Panc1 (cell line): Measurements from ENCODE around the gene TROAP. TPM values are rescaled to one million over a fixed set of nuclear protein-coding genes. Genes with fewer than 3 reads are reported as not detected.

Experiments
- ATAC-seq: fragments of 200-7000 bp; cut with Tn5 transposase; 2 replicates; pipeline ENCODE4 v1.9.1; 2020; ENCODE audit warnings: mild to moderate bottlenecking, moderate library complexity
- BruUV-seq: library from RNA; stranded (reverse); fragments of 400-500 nt; replicated peaks from 2 replicates; lab custom pipeline; 2021; lab: Mats Ljungman, UMichigan
- CTCF ChIA-PET: fragments of 300-600 bp; sonication (Branson Sonifier 250); formaldehyde crosslinking; loops from one replicate; lab custom pipeline; 2022; ENCODE audit warnings: antibody characterized with exemption; lab: Charles Lee
- POLR2A ChIA-PET: fragments of 300-600 bp; sonication (Branson Sonifier 250); formaldehyde crosslinking; loops from one replicate; lab custom pipeline; 2022; ENCODE audit warnings: antibody characterized with exemption; lab: Charles Lee
- DNase-seq: peaks from one replicate; pipeline ENCODE4 v3.0.0-alpha.2; 2010; ENCODE audit warnings: low read depth, low spot score
- H3K27ac ChIP-seq: 2 replicates; pipeline ENCODE4 v1.5.1; 2011; ENCODE audit warnings: mild to moderate bottlenecking, low read length, inconsistent platforms
- H3K27me3 ChIP-seq: fragments of 200-500 bp; sonication (Bioruptor generic); 2 replicates; pipeline ENCODE4 v1.6.0; 2014; ENCODE audit warnings: low read length, inconsistent platforms; ENCODE audit not compliant: control insufficient read depth, insufficient read depth
- H3K36me3 ChIP-seq: fragments of 200-500 bp; sonication (Bioruptor generic); 2 replicates; pipeline ENCODE4 v1.5.1; 2014; ENCODE audit warnings: inconsistent platforms, mild to moderate bottlenecking, low read length, moderate library complexity; ENCODE audit not compliant: control insufficient read depth, insufficient read depth
- H3K4me1 ChIP-seq: 2 replicates; pipeline ENCODE4 v1.5.1; 2011; ENCODE audit warnings: inconsistent platforms, mild to moderate bottlenecking, low read length, moderate library complexity; ENCODE audit not compliant: control insufficient read depth, insufficient read depth
- H3K4me3 ChIP-seq, 2 experiments: 2 replicates each; pipeline ENCODE4 v1.5.1; 2011 to 2012; ENCODE audit warnings: low read depth in 2 of 2, low read length in 2 of 2, mild to moderate bottlenecking in 2 of 2, inconsistent platforms in 1 of 2, moderate library complexity in 1 of 2
- H3K9me3 ChIP-seq: fragments of 200-500 bp; sonication (Bioruptor generic); 2 replicates; pipeline ENCODE4 v1.5.1; 2014; ENCODE audit warnings: low read depth, mild to moderate bottlenecking, inconsistent platforms, low read length, moderate library complexity; ENCODE audit not compliant: control insufficient read depth, insufficient read depth
- POLR2AphosphoS5 ChIP-seq: IDR thresholded peaks from 2 replicates; pipeline ENCODE4 v1.6.1; 2012; ENCODE audit warnings: mild to moderate bottlenecking, low read depth, low read length, moderate library complexity
- REST ChIP-seq, 2 experiments: IDR thresholded peaks; 2 replicates each; pipeline ENCODE4 v1.6.1; 2011 to 2012; ENCODE audit warnings: low read depth in 2 of 2, control low read depth in 1 of 2, low read length in 1 of 2, mild to moderate bottlenecking in 1 of 2, moderate library complexity in 1 of 2; ENCODE audit not compliant: insufficient read depth in 1 of 2
- SIN3A ChIP-seq: IDR thresholded peaks from 2 replicates; pipeline ENCODE4 v1.6.1; 2012; ENCODE audit warnings: low read depth, mild to moderate bottlenecking, low read length, moderate library complexity, borderline replicate concordance; ENCODE audit not compliant: insufficient read depth
- TCF7L2 ChIP-seq: IDR thresholded peaks from 2 replicates; pipeline ENCODE4 v1.6.1; 2011; ENCODE audit warnings: mild to moderate bottlenecking, low read depth, low read length, inconsistent platforms
- in situ Hi-C: cut with HindIII; loops from 2 replicates; pipeline ENCODE4 v1.10.0; 2016; ENCODE audit warnings: low sequenced_read_pairs, low pct_unique_long_range_greater_than_20kb
- intact Hi-C: fragments of 100-400 bp; cut with micrococcal nuclease; formaldehyde crosslinking; loops from one replicate; pipeline ENCODE4 v1.10.0; 2022; ENCODE audit not compliant: unreplicated experiment
- total RNA-seq: library from RNA; stranded (reverse); gene quantifications from one replicate; pipeline ENCODE4 v1.2.1, GENCODE V29; 2021; ENCODE audit not compliant: unreplicated experiment
- TF ChIP-seq, protein P1 (sequence below): fragments of 450-650 bp; IDR thresholded peaks from 2 replicates; pipeline ENCODE4 v1.5.1; 2017; ENCODE audit warnings: mild to moderate bottlenecking

Gene TROAP
- total RNA-seq, 1 experiment from 2014 or later, result 50.0 TPM

DNA sequence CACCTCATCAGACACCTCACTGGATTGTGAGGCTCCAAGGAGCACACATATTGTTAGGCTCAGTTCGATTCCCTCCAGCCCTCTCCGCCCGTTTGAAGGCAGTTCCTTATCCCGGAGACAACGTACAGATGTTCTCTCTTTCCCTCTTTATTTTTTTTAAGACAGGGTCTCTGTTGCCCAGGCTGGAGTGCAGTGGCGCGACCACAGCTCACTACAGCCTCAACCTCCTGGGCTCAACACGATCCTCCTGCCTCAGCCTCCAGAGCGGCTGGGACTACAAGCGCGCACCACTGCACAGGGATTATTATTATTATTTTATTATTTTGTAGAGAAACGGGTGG is 718 bp upstream of the TROAP start:
- TF ChIP-seq REST (IDR thresholded peaks at IDR 0.05; ENCODE audit: insufficient read depth in 1 of 2, low read depth in 2 of 2, low read length in 1 of 2), result no peak
- TF ChIP-seq TCF7L2, result no peak
- no peak for TF ChIP-seq POLR2AphosphoS5
- TF ChIP-seq, protein P1, sequence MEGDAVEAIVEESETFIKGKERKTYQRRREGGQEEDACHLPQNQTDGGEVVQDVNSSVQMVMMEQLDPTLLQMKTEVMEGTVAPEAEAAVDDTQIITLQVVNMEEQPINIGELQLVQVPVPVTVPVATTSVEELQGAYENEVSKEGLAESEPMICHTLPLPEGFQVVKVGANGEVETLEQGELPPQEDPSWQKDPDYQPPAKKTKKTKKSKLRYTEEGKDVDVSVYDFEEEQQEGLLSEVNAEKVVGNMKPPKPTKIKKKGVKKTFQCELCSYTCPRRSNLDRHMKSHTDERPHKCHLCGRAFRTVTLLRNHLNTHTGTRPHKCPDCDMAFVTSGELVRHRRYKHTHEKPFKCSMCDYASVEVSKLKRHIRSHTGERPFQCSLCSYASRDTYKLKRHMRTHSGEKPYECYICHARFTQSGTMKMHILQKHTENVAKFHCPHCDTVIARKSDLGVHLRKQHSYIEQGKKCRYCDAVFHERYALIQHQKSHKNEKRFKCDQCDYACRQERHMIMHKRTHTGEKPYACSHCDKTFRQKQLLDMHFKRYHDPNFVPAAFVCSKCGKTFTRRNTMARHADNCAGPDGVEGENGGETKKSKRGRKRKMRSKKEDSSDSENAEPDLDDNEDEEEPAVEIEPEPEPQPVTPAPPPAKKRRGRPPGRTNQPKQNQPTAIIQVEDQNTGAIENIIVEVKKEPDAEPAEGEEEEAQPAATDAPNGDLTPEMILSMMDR, result no peak
- no peak for TF ChIP-seq SIN3A
- Histone ChIP-seq H3K27ac (peak overlapping the region; percentile 90), H3K27me3 (no peaks in the 10 kb centered on the region), H3K4me3 (peak overlapping the region; percentile 82 to 98), H3K9me3 (no peaks in the 10 kb centered on the region), H3K36me3 (peaks cover 9% of the 10 kb centered on the region), H3K4me1 (peaks cover 5% of the 10 kb centered on the region; the same call in 1 of the 2 replicates)
- DNase-seq, result no peak
- in situ Hi-C loops (no loop called here), intact Hi-C loops (no loop called here)
- ChIA-PET CTCF (interaction anchor here (1.0 to 2.7 kb wide), 5 partner anchors 9 to 25 kb away, joined by 3 to 11 read pairs (median 3); no protein-coding TSS in a partner anchor), POLR2A (interaction anchor here (0.5 kb wide), 1 partner anchor 45 kb away, joined by 5 read pairs; the partner anchor contains the start of gene SPATS2)
- no peak; the same call in 1 of the 2 replicates for ATAC-seq
- BruUV-seq, result TSS peak; percentile 98

DNA sequence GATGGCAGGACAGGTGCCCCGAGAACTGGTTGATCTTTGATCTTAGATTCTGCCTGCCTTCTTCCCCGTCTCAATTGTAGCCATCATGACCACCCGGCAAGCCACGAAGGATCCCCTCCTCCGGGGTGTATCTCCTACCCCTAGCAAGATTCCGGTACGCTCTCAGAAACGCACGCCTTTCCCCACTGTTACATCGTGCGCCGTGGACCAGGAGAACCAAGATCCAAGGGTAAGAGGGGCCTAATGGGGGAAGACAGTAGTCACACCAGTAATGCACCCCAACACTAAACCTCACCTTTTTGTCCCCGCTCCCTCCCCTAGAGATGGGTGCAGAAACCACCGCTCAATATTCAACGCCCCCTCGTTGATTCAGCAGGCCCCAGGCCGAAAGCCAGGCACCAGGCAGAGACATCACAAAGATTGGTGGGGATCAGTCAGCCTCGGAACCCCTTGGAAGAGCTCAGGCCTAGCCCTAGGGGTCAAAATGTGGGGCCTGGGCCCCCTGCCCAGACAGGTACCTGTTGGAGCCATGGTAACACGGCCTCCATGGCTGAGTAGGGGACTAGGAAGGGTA is 556 bp downstream of the TROAP start:
- in situ Hi-C loops (no loop called here), intact Hi-C loops (no loop called here)
- CTCF ChIA-PET, result interaction anchor here (1.1 to 2.7 kb wide), 4 partner anchors 8 to 26 kb away, joined by 3 to 11 read pairs (median 6); no protein-coding TSS in a partner anchor
- peaks cover 5% of the 10 kb centered on the region; the same call in 1 of the 2 replicates for H3K4me1 ChIP-seq
- BruUV-seq, result TSS peak; percentile 93
- no peak for TF ChIP-seq POLR2AphosphoS5
- POLR2A ChIA-PET, result interaction anchor here (0.6 kb wide), 1 partner anchor 43 kb away, joined by 4 read pairs; the partner anchor contains the start of gene SPATS2
- H3K27me3 ChIP-seq, result no peaks in the 10 kb centered on the region
- H3K27ac ChIP-seq, result peak overlapping the region; percentile 87
- ATAC-seq (no peak), DNase-seq (no peak)
- no peaks in the 10 kb centered on the region for H3K9me3 ChIP-seq
- peaks cover 9% of the 10 kb centered on the region for H3K36me3 ChIP-seq
- H3K4me3 ChIP-seq, result peak overlapping the region; percentile 82 to 98

DNA sequence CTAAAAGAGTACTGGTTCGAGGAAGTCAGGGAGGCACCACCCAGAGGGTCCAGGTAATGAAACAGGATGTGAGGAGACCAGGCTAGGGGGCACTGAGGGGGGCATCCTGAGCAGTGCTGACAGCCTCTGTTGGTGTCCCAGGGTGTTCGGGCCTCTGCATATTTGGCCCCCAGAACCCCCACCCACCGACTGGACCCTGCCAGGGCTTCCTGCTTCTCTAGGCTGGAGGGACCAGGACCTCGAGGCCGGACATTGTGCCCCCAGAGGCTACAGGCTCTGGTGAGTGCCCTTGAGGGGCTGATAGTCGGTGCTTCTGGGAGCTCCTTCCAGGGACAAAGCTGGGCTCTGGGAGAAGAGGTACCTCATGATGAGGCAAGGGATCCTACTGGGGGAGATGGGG is 2.6 kb downstream of the TROAP start:
- no peak for ATAC-seq
- H3K27ac ChIP-seq, result no peak overlapping the region
- H3K4me1 ChIP-seq, result peaks cover 8% of the 10 kb centered on the region; the same call in 1 of the 2 replicates
- DNase-seq, result no peak
- H3K4me3 ChIP-seq, result no peak overlapping the region
- H3K36me3 ChIP-seq, result peaks cover 9% of the 10 kb centered on the region
- in situ Hi-C loops, result no loop called here
- TF ChIP-seq TCF7L2 (no peak), REST (IDR thresholded peaks at IDR 0.05; ENCODE audit: insufficient read depth in 1 of 2, low read depth in 2 of 2, low read length in 1 of 2) (no peak), SIN3A (no peak), POLR2AphosphoS5 (no peak)
- TF ChIP-seq, protein P1, result no peak
- ChIA-PET POLR2A (interaction anchor here (0.6 to 0.7 kb wide), 2 partner anchors 22 to 159 kb away, joined by 3 read pairs; no protein-coding TSS in a partner anchor), CTCF (interaction anchor here (0.6 kb wide), 1 partner anchor 12 kb away, joined by 4 read pairs; no protein-coding TSS in a partner anchor)
- H3K9me3 ChIP-seq, result no peaks in the 10 kb centered on the region
- intact Hi-C loops, result no loop called here
- TSS peak; percentile 10 for BruUV-seq
- no peaks in the 10 kb centered on the region for H3K27me3 ChIP-seq
